ENCODE data around the gene TTC23.

DNA sequence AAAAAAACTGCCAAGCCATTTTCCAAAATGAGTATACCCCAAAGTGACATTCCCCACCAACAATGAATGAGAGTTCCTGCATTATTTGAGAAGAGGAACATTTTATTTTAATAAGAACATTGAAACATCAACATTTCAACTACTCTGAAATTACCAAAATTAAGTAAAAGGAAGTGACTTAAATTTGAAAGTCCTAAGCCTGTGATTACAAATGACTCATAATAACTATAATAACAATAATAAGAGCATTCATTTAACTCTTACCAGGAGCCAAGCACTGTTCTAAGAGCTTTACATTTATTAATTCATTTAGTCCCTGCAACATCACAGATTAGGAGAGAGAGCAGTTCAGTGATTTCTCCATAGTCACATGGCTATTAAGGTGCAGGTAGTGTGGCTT is 34.3 kb upstream of the TTC23 start:
- TF ChIP-seq RAD21 (IDR thresholded peaks at IDR 0.05; ENCODE audit: low read depth) (no peak), ZBTB7A (IDR thresholded peaks at IDR 0.05; ENCODE audit: low read depth) (no peak), USF1 (IDR thresholded peaks at IDR 0.05) (no peak), TAF1 (IDR thresholded peaks at IDR 0.05; ENCODE audit: low read depth) (no peak), YY1 (IDR thresholded peaks at IDR 0.05; ENCODE audit: low read depth) (no peak), EP300 (IDR thresholded peaks at IDR 0.05; ENCODE audit: borderline replicate concordance) (no peak), CREB1 (IDR thresholded peaks at IDR 0.05; ENCODE audit: low read depth) (no peak), NFIC (IDR thresholded peaks at IDR 0.05) (no peak), FOXM1 (IDR thresholded peaks at IDR 0.05; ENCODE audit: borderline replicate concordance, low read depth) (no peak), TCF12 (IDR thresholded peaks at IDR 0.05; ENCODE audit: low read depth) (no peak), CEBPB (IDR thresholded peaks at IDR 0.05) (no peak)
- TF ChIP-seq, protein P1, sequence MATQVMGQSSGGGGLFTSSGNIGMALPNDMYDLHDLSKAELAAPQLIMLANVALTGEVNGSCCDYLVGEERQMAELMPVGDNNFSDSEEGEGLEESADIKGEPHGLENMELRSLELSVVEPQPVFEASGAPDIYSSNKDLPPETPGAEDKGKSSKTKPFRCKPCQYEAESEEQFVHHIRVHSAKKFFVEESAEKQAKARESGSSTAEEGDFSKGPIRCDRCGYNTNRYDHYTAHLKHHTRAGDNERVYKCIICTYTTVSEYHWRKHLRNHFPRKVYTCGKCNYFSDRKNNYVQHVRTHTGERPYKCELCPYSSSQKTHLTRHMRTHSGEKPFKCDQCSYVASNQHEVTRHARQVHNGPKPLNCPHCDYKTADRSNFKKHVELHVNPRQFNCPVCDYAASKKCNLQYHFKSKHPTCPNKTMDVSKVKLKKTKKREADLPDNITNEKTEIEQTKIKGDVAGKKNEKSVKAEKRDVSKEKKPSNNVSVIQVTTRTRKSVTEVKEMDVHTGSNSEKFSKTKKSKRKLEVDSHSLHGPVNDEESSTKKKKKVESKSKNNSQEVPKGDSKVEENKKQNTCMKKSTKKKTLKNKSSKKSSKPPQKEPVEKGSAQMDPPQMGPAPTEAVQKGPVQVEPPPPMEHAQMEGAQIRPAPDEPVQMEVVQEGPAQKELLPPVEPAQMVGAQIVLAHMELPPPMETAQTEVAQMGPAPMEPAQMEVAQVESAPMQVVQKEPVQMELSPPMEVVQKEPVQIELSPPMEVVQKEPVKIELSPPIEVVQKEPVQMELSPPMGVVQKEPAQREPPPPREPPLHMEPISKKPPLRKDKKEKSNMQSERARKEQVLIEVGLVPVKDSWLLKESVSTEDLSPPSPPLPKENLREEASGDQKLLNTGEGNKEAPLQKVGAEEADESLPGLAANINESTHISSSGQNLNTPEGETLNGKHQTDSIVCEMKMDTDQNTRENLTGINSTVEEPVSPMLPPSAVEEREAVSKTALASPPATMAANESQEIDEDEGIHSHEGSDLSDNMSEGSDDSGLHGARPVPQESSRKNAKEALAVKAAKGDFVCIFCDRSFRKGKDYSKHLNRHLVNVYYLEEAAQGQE (IDR thresholded peaks at IDR 0.05; ENCODE audit: low read depth): no peak
